A549 (cell line): ENCODE results near the gene UFD1. TPM values are rescaled to one million over a fixed set of nuclear protein-coding genes. Genes with fewer than 3 reads are reported as not detected.

Source experiments
- ATAC-seq, 2 experiments: fragments of 200-7000 bp in 1 of 2; fragments of >200 bp in 1 of 2; cut with Nextera tagmentation in 1 of 2; cut with Tn5 transposase in 1 of 2; 3 replicates each; pipeline versions ENCODE4 v1.8.0 to v1.9.1; 2018 to 2020; ENCODE audit warnings: mild to moderate bottlenecking in 1 of 2, moderate library complexity in 1 of 2
- CTCF ChIA-PET: fragments of 300-600 bp; sonication (Branson Sonifier 250); formaldehyde crosslinking; extraction: SDS; loops from one replicate; lab custom pipeline; 2021; ENCODE audit warnings: antibody characterized with exemption, inconsistent platforms; lab: Yijun Ruan, JAX
- POLR2A ChIA-PET: fragments of 350-600 bp; formaldehyde crosslinking; extraction: SDS; loops from one replicate; lab custom pipeline; 2021; ENCODE audit warnings: antibody characterized with exemption, inconsistent platforms; lab: Yijun Ruan, JAX
- DNase-seq, 2 experiments: peaks; one replicate each; pipeline versions ENCODE4 v3.0.0 to v3.0.0-alpha.2; 2011 to 2016; ENCODE audit warnings: low read depth in 1 of 2, low spot score in 1 of 2
- FAIRE-seq: peaks from 2 replicates; lab custom pipeline; 2011; peaks lifted over from hg19 to GRCh38; lab: Jason Lieb, UNC
- H3K27ac ChIP-seq, 2 experiments: fragments of >200 bp; sonication (Bioruptor Twin); formaldehyde crosslinking; 3 replicates each; pipeline ENCODE4 v1.5.1; 2016 to 2017
- H3K4me1 ChIP-seq: fragments of >200 bp; sonication (Bioruptor Twin); formaldehyde crosslinking; 3 replicates; pipeline ENCODE4 v1.6.1; 2016
- H3K4me2 ChIP-seq: fragments of >200 bp; sonication (Bioruptor Twin); formaldehyde crosslinking; 3 replicates; pipeline ENCODE4 v1.6.1; 2016
- H3K4me3 ChIP-seq: fragments of >200 bp; sonication (Bioruptor Twin); formaldehyde crosslinking; 3 replicates; pipeline ENCODE4 v1.5.1; 2016
- H3K9me3 ChIP-seq: fragments of >200 bp; sonication (Bioruptor Twin); formaldehyde crosslinking; 3 replicates; pipeline ENCODE4 v1.6.1; 2016
- CBX2 ChIP-seq: fragments of 200-600 bp; sonication (generic); IDR thresholded peaks from 2 replicates; pipeline ENCODE4 v1.6.1; 2016; ENCODE audit warnings: low read depth, mild to moderate bottlenecking, borderline replicate concordance
- CBX8 ChIP-seq: fragments of 200-600 bp; sonication (generic); IDR thresholded peaks from 2 replicates; pipeline ENCODE4 v1.6.1; 2016
- CEBPB ChIP-seq, 2 experiments: fragments of >200 bp in 1 of 2; sonication (Bioruptor Twin) in 1 of 2; formaldehyde crosslinking in 1 of 2; IDR thresholded peaks; 2 replicates each; pipeline ENCODE4 v1.6.1; 2012 to 2016
- CHD2 ChIP-seq: fragments of 150-350 bp; IDR thresholded peaks from 2 replicates; pipeline ENCODE4 v1.6.1; 2014; ENCODE audit warnings: low read length; ENCODE audit not compliant: partially characterized antibody
- CHD4 ChIP-seq: fragments of 200-600 bp; sonication (generic); IDR thresholded peaks from 2 replicates; pipeline ENCODE4 v1.6.1; 2016; ENCODE audit warnings: antibody characterized with exemption, mild to moderate bottlenecking, borderline replicate concordance
- ESRRA ChIP-seq: fragments of 150-350 bp; IDR thresholded peaks from 2 replicates; pipeline ENCODE4 v1.6.1; 2014; ENCODE audit warnings: mild to moderate bottlenecking, low read length, borderline replicate concordance
- FOSB ChIP-seq: fragments of 250-450 bp; sonication (Bioruptor Pico); IDR thresholded peaks from 2 replicates; pipeline ENCODE4 v1.5.0; 2020; ENCODE audit warnings: mild to moderate bottlenecking, moderate library complexity
- GATA3 ChIP-seq: IDR thresholded peaks from 2 replicates; pipeline ENCODE4 v1.6.1; 2012; ENCODE audit warnings: borderline replicate concordance
- HES2 ChIP-seq: fragments of >200 bp; sonication (Bioruptor Twin); formaldehyde crosslinking; IDR thresholded peaks from 2 replicates; pipeline ENCODE4 v1.6.1; 2016
- HOXB13 ChIP-seq: fragments of 250-450 bp; sonication (Bioruptor Pico); IDR thresholded peaks from 2 replicates; pipeline ENCODE4 v1.5.0; 2020; ENCODE audit warnings: low read depth, mild to moderate bottlenecking, moderate library complexity
- HOXB5 ChIP-seq: fragments of 250-450 bp; sonication (Bioruptor Pico); IDR thresholded peaks from 2 replicates; pipeline ENCODE4 v1.5.0; 2020; ENCODE audit warnings: mild to moderate bottlenecking, moderate library complexity
- JUN ChIP-seq, 2 experiments: fragments of >200 bp; sonication (Bioruptor Twin); formaldehyde crosslinking; IDR thresholded peaks; 2 replicates in 1 of 2; 3 replicates in 1 of 2; pipeline ENCODE4 v1.6.1; 2016 to 2017
- JUNB ChIP-seq: fragments of >200 bp; sonication (Bioruptor Twin); formaldehyde crosslinking; IDR thresholded peaks from 2 replicates; pipeline ENCODE4 v1.6.1; 2016
- KDM1A ChIP-seq: fragments of 200-600 bp; sonication (generic); IDR thresholded peaks from 2 replicates; pipeline ENCODE4 v1.6.1; 2016; ENCODE audit warnings: low read depth, mild to moderate bottlenecking
- KDM5A ChIP-seq: fragments of 200-600 bp; sonication (generic); IDR thresholded peaks from 2 replicates; pipeline ENCODE4 v1.6.1; 2016; ENCODE audit warnings: antibody characterized with exemption, mild to moderate bottlenecking
- MAFK ChIP-seq: fragments of 450-650 bp; IDR thresholded peaks from 2 replicates; pipeline ENCODE4 v1.6.1; 2014; ENCODE audit not compliant: partially characterized antibody
- MAX ChIP-seq: IDR thresholded peaks from 2 replicates; pipeline ENCODE4 v1.6.1; 2012
- MYC ChIP-seq: IDR thresholded peaks from 2 replicates; pipeline ENCODE4 v1.6.1; 2012; ENCODE audit warnings: mild to moderate bottlenecking, inconsistent platforms, low read length, improper control_type of control experiment, borderline replicate concordance
- NFE2L2 ChIP-seq: fragments of 150-350 bp; conservative IDR thresholded peaks from 2 replicates; pipeline ENCODE4 v1.6.1; 2014; ENCODE audit warnings: low read length
- PHF8 ChIP-seq: fragments of 200-600 bp; sonication (generic); IDR thresholded peaks from 2 replicates; pipeline ENCODE4 v1.6.1; 2016; ENCODE audit warnings: low read depth, mild to moderate bottlenecking, antibody characterized with exemption, moderate library complexity, borderline replicate concordance
- POLR2A ChIP-seq: IDR thresholded peaks from 2 replicates; pipeline ENCODE4 v1.6.1; 2012; ENCODE audit warnings: mild to moderate bottlenecking, low read length
- RFX5 ChIP-seq: fragments of 450-650 bp; IDR thresholded peaks from 2 replicates; pipeline ENCODE4 v1.7.1; 2014; ENCODE audit warnings: antibody characterized with exemption, mild to moderate bottlenecking, moderate library complexity
- RNF2 ChIP-seq: fragments of 200-600 bp; sonication (generic); IDR thresholded peaks from 2 replicates; pipeline ENCODE4 v1.6.1; 2016; ENCODE audit warnings: low read depth, mild to moderate bottlenecking, antibody characterized with exemption, moderate library complexity, borderline replicate concordance
- SMC3 ChIP-seq: fragments of >200 bp; sonication (Bioruptor Twin); formaldehyde crosslinking; IDR thresholded peaks from 3 replicates; pipeline ENCODE4 v1.6.1; 2018; ENCODE audit warnings: inconsistent platforms
- SREBF2 ChIP-seq: fragments of 450-650 bp; IDR thresholded peaks from 2 replicates; pipeline ENCODE4 v1.6.1; 2014; ENCODE audit warnings: mild to moderate bottlenecking, moderate library complexity
- TP53 ChIP-seq: fragments of 250-450 bp; sonication (Bioruptor Pico); IDR thresholded peaks from 2 replicates; pipeline ENCODE4 v1.5.0; 2021; ENCODE audit warnings: mild to moderate bottlenecking, moderate library complexity
- ZFP36 ChIP-seq: fragments of 450-650 bp; IDR thresholded peaks from 2 replicates; pipeline ENCODE4 v1.6.1; 2014; ENCODE audit warnings: borderline replicate concordance; ENCODE audit not compliant: partially characterized antibody
- ZNF302 ChIP-seq: fragments of 250-450 bp; sonication (Bioruptor Pico); IDR thresholded peaks from 2 replicates; pipeline ENCODE4 v1.9.0; 2021; ENCODE audit warnings: inconsistent platforms, mild to moderate bottlenecking, moderate library complexity
- ZSCAN20 ChIP-seq: fragments of 250-450 bp; sonication (Bioruptor Pico); IDR thresholded peaks from 2 replicates; pipeline ENCODE4 v1.8.0; 2022; ENCODE audit warnings: mild to moderate bottlenecking, moderate library complexity
- WGBS: methylation state at CpG from one replicate; pipeline ENCODE4 v1.1.6; 2017; ENCODE audit errors: missing lambda C conversion rate; 5-methylcytosine and 5-hydroxymethylcytosine counted together
- polyA plus RNA-seq, 4 experiments: library from polyadenylated mRNA; depleted of rRNA in 3 of 4; stranded (reverse); fragments of >200 nt; fragmentation: RNase III in 1 of 4; extraction: RNeasy Plus Mini Kit Qiagen cat#74134 plus additional on column Dnase treatment in 1 of 4; gene quantifications; 2 replicates in 3 of 4; 3 replicates in 1 of 4; pipeline ENCODE4 v1.2.3, GENCODE V29; 2011 to 2017
- TF ChIP-seq, protein P1 (sequence below): fragments of 250-450 bp; sonication (Bioruptor Pico); IDR thresholded peaks from 2 replicates; pipeline ENCODE4 v1.5.0; 2021; ENCODE audit warnings: mild to moderate bottlenecking, moderate library complexity, borderline replicate concordance
- TF ChIP-seq, protein P2 (sequence below): fragments of >200 bp; sonication (Bioruptor Twin); formaldehyde crosslinking; IDR thresholded peaks from 3 replicates; pipeline ENCODE4 v1.5.1; 2016

Gene UFD1
- polyA plus RNA-seq, 2 of the 4 experiments (the other 2 are of a cell fraction): 95.4 to 96.1 TPM

- H3K4me3 ChIP-seq: no peak overlapping the region
- WGBS: 91% methylated on average over 6 of the region's 12 CpGs
- no peaks in the 10 kb centered on the region for H3K9me3 ChIP-seq
- no peak for ATAC-seq
- POLR2A ChIA-PET: no interaction called here
- H3K27ac ChIP-seq: no peak overlapping the region
- no peak for FAIRE-seq
- DNase-seq: no peak
- TF ChIP-seq CBX2: no peak
- no peak for TF ChIP-seq KDM1A
- no peak for TF ChIP-seq GATA3
- no peak for TF ChIP-seq CEBPB (IDR thresholded peaks at IDR 0.05)
- TF ChIP-seq, protein P1, sequence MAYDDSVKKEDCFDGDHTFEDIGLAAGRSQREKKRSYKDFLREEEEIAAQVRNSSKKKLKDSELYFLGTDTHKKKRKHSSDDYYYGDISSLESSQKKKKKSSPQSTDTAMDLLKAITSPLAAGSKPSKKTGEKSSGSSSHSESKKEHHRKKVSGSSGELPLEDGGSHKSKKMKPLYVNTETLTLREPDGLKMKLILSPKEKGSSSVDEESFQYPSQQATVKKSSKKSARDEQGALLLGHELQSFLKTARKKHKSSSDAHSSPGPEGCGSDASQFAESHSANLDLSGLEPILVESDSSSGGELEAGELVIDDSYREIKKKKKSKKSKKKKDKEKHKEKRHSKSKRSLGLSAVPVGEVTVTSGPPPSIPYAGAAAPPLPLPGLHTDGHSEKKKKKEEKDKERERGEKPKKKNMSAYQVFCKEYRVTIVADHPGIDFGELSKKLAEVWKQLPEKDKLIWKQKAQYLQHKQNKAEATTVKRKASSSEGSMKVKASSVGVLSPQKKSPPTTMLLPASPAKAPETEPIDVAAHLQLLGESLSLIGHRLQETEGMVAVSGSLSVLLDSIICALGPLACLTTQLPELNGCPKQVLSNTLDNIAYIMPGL (CRISPR knock-in tag): no peak
- no peak for TF ChIP-seq SREBF2
- no peak for TF ChIP-seq FOSB (CRISPR knock-in tag)
- no peak for TF ChIP-seq MYC
- no peak for TF ChIP-seq TP53 (CRISPR knock-in tag)
- no peak for TF ChIP-seq ZFP36
- TF ChIP-seq RFX5: no peak
- no peak for TF ChIP-seq RNF2
- no peak for TF ChIP-seq SMC3
- no peak for TF ChIP-seq ZSCAN20
- TF ChIP-seq, protein P2, sequence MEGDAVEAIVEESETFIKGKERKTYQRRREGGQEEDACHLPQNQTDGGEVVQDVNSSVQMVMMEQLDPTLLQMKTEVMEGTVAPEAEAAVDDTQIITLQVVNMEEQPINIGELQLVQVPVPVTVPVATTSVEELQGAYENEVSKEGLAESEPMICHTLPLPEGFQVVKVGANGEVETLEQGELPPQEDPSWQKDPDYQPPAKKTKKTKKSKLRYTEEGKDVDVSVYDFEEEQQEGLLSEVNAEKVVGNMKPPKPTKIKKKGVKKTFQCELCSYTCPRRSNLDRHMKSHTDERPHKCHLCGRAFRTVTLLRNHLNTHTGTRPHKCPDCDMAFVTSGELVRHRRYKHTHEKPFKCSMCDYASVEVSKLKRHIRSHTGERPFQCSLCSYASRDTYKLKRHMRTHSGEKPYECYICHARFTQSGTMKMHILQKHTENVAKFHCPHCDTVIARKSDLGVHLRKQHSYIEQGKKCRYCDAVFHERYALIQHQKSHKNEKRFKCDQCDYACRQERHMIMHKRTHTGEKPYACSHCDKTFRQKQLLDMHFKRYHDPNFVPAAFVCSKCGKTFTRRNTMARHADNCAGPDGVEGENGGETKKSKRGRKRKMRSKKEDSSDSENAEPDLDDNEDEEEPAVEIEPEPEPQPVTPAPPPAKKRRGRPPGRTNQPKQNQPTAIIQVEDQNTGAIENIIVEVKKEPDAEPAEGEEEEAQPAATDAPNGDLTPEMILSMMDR: no peak
- no peak for TF ChIP-seq KDM5A
- no peak for TF ChIP-seq PHF8
- TF ChIP-seq MAX: no peak
- no peaks in the 10 kb centered on the region for H3K4me1 ChIP-seq
- CTCF ChIA-PET: interaction anchor here (0.7 to 1.7 kb wide), 2 partner anchors 20 to 114 kb away, joined by 3 to 7 read pairs; no protein-coding TSS in a partner anchor
- no peak overlapping the region for H3K4me2 ChIP-seq
Observed at GRCh38 chr22:19515654-19516377, 36.8 kb upstream of the UFD1 start.

GRCh38 chr22:19514831-19515565 is 36.0 kb upstream of the UFD1 start:
- ATAC-seq (no peak), FAIRE-seq (no peak), DNase-seq (no peak)
- Histone ChIP-seq H3K27ac (no peak overlapping the region), H3K9me3 (no peaks in the 10 kb centered on the region), H3K4me1 (no peaks in the 10 kb centered on the region), H3K4me3 (no peak overlapping the region), H3K4me2 (no peak overlapping the region)
- TF ChIP-seq RNF2: no peak
- no peak for TF ChIP-seq CBX8
- TF ChIP-seq KDM5A: no peak
- TF ChIP-seq HES2: no peak
- TF ChIP-seq TP53 (CRISPR knock-in tag): no peak
- no peak for TF ChIP-seq RFX5
- TF ChIP-seq CHD4: no peak
- TF ChIP-seq JUN (IDR thresholded peaks at IDR 0.05): no peak
- no peak for TF ChIP-seq HOXB5 (CRISPR knock-in tag)
- no peak for TF ChIP-seq MAFK
- TF ChIP-seq POLR2A: no peak
- no peak for TF ChIP-seq ESRRA
- no peak for TF ChIP-seq JUNB
- no peak for TF ChIP-seq ZNF302 (CRISPR knock-in tag)
- TF ChIP-seq NFE2L2: no peak
- TF ChIP-seq HOXB13 (CRISPR knock-in tag): no peak
- no peak for TF ChIP-seq SREBF2
- no peak for TF ChIP-seq GATA3
- TF ChIP-seq, protein P1 (CRISPR knock-in tag): no peak
- no peak for TF ChIP-seq CHD2
- CTCF ChIA-PET: interaction anchor here (1.7 kb wide), 1 partner anchor 115 kb away, joined by 7 read pairs; no protein-coding TSS in a partner anchor
- 85% methylated on average over 12 of the region's 14 CpGs for WGBS
- POLR2A ChIA-PET: no interaction called here
